ENCODE data around the gene DOCK6.
A peak's percentile ranks its signal among the peaks of the same experiment; 100 is the strongest.

Gene DOCK6

DNA sequence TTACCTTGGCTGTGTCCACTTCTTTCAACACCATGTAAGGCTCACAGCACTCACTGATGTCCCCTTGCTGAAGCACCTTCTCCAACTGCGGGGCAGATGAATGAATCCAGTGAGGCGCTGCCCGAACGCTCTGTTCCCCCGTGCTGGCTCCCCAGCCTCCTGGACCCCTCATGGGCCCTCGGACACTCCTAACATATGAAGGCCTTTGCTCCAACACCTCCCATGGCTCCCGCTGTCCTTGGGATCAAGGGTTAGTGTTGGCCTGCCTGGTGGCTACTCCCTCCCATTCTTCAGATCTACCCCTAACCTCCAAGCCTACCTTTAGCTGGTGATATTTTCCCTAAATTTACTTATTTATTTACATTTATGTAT, 18.5 kb downstream of the DOCK6 start:
- no peak for DNase-seq

DNA sequence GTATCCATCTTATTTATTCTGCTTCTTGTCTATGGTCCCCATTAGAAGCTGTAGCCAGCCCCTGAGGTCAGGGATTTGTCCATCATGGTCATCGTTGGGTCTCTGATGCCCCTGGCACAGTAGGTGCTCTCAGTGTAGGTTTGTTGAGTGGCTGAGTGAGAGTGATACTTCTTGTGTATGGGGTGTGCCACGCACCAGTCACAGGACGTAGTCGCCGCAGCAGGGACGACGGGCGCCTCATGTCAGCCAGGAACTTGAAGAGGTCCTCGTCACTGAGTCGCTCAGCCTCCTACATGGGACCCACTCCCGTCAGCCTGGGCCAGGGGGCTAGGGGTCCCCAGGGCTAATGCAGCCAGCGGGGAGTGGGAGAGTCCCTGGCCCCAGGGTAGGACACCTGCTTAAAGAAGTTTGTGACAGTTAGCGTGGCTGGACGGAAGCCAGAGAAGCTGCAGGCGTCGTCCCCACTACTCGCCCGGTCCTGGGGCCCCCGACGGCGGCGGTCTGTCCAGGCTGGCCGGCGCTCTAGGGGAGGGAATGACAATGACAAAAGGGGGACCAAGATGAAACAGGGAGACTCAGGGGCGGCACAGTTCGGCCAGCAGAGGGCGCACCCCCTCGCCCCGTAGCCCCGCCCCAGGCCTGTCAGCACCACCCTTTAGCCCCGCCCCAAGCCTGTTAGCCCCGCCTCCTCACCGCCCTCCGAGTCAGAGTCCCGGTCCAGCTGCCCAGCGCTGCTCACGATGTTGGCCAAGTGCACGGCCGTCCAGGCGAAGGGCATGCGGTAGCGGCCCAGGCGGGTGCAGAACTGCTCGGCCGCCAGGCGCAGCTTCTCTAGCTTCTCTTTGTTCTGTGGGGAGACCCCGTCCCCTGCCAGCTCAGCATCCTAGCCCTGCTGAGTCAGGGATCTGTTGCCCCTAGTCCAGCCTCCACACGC, 19.2 kb downstream of the DOCK6 start:
- peak; percentile 89 for DNase-seq

DNA sequence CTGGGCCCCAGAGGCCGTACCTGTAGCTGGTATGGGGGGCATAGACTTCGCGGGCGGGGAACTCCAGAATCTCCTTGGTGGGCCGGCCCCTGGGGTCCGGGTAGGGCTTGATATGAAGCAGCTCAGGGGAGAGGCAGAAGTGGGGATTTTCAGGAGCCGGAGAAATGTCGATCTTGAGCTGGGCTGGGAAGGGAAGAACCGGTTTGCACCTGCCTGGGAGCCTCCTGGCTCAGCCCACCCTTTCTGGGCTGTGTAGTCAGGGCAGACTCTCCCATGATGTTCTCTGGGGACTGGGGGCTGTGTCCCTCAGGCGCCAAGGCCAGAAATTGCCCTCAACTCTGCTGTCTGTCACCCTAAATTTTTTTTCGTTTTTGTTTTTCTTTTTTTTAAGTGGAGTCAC, 20.3 kb downstream of the DOCK6 start:
- no peak for DNase-seq

DNA sequence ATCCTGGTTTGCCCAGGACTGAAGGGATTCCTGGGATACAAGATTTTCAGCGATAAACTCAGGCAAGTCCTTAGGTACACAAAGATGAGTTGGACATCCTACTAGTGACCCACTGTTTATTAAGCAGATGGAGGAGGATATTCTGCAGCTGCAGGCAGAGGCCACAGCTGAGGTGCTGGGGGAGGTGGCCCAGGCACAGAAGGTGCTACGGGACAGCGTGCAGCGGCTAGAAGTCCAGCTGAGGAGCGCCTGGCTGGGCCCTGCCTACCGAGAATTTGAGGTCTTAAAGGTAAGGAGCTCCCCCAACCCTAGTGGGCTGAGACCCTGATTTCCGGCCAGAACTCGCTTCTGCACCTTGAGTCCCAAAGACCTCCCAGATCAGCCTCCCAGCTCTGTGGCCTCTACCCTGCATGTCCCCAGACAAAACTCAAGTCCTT, 22.3 kb downstream of the DOCK6 start:
- no peak for DNase-seq

DNA sequence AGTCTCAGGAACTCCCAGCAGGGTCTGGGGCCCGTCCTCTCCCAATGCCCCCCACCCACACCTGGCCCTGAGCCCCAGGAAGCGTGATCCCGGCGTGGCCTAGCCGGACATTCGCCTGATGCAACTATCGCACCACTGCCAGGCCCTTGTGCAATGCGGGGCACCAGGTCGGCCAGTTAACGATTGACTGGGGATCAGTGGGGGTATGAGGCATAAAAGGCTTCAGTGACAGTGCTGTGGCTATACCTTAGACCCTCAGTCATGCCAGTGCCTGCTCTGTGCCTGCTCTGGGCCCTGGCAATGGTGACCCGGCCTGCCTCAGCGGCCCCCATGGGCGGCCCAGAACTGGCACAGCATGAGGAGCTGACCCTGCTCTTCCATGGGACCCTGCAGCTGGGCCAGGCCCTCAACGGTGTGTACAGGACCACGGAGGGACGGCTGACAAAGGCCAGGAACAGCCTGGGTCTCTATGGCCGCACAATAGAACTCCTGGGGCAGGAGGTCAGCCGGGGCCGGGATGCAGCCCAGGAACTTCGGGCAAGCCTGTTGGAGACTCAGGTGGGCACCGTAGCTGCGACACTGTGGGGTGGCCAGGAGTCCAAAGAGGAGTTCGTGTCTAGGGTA, 22.8 kb downstream of the DOCK6 start, which contains the start of gene ANGPTL8:
Gene ANGPTL8 (plus strand): TSS at position 243 of the 624 bp plus-strand sequence. CDS start 19 bp downstream, at position 262.
- DNase-seq: no peak

DNA sequence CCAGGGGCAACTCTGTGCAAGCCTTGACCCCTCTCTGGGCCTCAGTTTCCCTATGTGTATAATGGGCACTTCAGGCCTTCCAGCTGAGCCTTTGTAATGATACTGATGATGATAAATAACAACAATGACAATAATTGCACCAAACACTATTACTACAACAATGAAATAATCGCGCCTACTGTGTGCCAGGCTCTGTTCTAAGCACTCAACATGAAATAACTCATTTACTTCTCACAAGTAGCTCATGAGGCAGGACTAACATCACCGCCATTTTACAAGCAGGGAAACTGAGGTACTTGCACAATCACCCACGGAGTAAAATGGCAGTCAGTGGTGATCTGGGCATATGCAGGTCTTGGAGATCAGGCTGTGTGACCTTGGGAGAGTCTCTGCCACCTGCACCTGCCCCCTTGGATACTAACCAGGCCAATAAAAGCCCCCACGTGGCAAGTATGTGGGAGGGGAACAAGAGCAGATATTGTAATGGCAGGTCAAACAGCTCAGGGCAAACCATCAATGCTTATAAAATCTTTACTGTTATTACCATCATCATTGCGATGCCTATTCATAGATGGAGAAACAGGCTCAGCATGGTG, 23.4 kb downstream of the DOCK6 start:
- no peak for DNase-seq

DNA sequence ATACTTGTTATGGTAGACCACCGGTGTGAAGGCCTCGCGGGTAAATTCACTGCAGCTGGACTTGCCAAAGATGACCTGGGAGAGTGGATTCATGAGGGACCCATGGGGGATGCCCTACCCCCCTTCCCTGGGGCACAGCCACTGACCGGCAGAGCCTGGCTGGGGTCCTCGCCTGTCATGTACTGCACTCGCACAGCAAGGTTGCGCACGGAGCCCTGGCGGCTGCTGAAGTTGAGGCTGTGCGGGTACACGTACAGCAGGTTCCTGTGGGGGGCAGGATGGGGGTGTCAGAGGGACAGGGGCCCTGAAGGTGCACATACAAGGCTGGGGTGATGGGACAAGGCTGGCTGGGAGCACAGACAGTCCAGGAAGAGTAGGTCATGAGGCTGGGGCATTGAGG, 24.3 kb downstream of the DOCK6 start:
- no peak for DNase-seq

DNA sequence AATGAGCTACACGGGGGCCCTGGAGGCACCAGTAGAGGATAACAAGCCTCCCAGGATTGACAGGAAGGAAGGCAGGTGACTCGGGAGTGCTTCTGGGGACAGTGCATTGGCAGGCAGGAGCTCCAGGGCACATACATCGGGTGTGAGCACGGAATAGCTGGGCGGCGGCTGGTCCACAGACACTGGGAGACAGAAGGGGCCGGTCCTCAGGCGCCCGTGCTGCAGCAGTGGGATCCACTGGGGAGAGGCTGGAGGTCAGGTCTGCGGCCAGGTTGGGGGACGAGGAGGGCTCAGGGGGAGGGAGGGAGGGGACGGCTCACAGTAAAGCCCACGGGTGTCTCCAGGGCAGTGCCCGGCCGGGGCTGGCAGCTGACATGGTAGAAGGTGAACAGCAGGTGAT, 25.0 kb downstream of the DOCK6 start:
- no peak for DNase-seq

DNA sequence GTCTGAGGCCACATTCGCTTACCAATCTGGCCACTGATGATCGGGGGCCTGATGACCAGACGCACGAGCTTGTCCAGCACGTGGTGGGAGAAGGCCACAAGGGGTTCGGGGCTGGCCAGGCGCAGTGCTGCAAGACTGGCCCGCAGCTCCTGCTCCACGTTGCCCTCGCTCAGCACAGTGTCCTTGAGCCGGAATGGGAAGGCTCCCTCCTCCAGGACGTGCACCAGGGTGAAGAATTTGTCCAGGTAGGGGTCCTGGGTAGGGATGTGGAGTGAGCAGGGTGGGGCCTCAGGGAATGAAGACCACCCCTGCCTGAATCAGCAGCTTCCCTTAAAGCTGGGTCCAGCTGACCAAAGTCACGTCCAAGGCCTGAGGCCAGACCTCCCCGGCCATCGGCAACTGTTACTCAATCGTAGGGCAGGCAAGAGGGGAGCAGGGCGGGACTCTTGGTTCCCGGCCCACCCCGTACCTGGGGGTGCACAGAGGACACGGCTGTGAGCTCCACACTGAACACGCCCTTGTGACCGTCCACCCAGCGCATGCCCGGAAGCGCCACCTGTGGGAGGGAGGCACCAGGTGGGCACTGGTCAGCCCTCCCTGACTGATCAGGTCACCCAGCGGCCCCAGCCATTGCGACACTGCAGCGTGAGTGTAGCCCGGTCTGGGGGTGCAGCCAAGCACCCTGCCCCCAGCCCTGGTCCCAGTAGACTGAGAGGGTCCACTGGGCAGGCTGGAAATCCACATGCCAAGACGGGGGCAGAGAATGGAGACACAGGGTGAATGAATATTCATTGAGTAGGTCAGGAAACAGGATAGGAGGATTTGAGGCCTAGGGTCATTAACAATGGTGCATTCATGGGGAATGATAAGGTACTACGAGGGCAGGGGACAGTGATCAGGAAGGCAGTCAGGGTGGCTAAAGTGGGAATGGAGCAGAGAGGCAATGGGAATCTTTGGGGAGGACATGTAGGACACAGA, 25.7 kb downstream of the DOCK6 start:
- DNase-seq: no peak

DNA sequence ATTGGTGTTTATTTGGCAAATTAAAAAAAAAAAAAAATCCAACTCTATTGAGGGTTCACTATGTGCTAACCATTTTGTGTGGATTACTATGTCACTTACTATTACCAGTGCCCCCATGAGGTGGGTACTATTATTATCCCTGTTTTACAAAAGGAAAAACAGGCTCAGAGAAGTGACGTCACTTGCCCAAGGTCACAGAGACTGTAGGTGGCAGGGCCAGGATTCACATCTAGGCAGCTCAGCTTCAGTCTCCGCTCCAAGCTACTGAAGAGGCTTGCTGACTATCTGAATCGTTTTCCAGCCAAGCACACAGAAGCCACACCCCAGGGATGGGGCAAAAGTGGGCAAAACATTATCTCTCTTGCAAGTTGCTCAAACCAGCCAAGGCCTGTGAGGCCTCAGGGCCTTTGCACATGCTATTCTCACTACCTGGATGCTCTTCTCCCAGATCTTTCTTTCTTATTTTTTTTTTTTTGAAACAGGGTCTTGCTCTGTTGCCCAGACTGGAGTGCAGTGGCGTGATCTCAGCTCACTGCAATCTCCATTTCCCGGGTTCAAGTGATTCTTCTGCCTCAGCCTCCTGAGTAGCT, 27.7 kb downstream of the DOCK6 start:
- DNase-seq: no peak

DNA sequence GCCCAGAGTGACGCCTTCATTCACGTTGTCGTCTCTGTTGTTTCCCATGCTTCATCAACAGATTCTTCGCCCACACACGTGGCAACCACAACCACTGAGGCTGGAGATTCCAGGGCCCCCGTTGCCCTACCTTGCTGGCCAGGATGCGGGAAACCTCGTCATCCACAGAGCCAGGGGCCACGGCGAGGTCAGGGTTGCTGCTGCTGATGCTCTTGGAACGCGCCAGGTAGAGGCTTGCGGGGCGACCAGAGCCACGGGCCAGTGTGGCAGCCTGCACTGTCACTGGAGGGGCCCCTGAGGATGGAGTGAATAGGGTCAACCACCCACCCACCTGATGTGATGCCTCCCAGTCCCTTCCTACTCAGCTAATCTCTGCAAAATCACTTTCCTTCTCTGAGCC, 29.3 kb downstream of the DOCK6 start:
- DNase-seq: no peak

DNA sequence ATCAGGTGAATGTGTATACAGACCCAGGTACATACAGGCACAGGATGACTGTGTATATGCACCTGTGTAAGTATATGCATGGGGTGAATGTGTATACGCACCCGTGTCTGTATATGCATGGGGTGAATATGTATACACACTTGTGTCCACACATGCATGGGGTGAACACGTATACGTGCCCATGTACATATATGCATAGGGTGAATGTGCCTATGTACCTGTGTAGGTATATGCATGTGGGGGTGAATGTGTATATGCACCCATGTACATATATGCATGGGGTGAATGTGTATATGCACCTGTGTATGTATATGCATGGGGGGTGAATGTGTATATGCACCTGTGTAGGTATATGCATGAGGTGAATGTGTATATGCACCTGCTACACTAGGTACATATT, 29.8 kb downstream of the DOCK6 start:
- no peak for DNase-seq

DNA sequence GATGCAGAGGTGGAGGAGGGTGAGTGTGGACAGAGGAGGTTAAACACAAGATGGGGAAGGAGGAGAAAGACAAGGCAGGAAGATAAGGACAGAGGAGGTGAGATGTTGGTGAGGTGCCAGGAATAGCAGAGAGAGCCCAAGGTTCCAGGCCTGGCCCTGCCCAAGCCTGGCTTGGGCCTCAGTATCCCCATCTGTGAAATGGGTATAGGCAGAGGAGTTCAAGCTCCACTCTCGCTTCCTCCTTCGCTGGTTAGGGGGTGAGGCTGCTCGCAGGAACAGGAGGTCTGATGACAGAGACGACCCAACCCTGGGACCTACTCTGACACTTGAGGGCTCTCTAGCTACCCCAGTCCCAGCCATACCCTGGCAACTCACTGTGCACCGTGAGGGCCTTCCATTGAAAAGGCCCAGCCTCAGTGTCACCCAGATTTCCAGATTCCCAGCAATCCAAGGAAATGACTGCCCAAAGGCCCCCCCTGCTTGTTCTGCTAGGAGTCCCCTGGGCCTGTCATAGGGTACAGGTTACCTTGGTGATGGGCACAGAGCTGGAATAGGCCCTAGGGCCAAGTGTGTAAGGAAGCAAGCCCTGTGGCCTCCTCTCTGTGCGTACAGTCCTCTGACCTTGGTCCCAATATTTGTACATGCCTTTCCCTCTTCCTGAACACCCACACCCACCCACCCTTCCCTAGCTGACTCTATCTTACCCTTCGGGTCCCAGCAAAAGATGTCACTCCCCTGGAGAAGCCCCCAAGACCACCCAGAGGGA, 31.5 kb downstream of the DOCK6 start:
- no peak for DNase-seq

DNA sequence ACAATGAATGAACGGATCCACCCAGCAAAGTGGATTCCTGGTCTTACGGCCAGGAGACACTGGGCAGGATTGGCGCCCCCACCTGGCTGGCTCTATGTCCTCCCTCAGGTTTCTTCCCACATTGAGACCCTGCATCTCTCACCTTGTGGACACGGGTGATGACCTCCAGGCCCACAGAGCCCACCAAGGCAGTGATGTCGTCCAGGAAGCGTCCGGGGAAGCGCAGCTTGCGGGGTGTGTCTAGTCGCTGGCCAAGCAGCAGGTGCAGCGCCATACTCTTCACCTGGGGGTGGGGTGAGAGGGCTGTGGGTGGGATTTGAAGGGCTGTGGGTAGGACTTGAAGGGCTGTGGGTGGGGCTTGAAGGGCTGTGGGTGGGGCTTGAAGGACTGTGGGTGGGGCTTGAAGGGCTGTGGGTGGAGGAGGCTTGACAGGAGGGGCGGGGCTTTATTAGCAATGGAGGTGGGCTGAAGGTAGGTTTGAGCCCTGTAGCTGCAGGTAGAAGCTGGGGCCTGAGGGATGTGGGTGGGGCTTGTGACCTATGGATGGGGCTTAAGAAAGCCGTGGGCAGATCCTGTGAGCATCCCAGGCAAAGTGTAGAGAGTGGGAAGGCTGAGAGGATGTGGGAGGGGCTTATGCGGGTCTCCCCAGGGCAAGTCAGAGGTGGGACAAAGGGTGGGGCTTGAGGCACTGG, 35.0 kb downstream of the DOCK6 start:
- peak; percentile 25 for DNase-seq

DNA sequence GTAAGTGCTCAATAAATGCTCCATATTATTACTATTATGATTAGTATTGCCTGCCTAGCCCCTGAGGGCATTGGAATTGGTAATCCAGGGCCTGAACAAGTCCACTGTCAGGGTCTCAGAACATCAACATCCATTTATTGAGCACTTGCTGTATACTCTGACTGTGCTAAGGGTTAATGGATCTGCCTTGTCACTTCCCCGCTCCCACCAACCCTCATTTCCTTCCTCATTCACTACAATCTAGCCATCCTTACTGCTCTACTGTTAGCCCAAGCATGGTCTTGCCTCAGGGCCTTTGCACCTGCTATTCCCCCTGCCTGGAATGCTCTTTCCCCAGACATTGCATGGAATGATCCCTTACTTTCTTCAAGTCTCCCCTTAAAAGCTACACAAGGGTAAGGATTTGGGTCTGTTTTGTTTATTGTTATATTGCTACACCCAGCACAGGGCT, 35.6 kb downstream of the DOCK6 start:
- no peak for DNase-seq

DNA sequence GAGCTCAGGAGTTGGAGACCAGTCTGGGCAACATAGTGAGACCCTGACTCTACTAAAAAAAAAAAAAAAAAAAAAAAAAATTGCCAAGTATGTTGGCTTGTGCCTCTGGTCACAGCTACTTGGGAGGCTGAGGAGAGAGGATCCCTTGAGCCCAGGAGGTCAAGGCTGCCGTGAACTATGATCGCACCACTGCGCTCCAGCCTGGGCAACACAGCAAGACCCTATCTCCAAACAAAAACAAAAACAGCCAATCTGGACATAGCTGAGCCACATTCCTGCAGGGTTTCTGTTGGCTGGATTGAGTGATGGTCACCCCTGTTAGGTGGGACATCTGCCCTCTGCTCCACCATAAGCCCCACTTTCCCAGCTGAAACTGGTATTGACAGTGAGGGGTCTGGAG, 36.5 kb downstream of the DOCK6 start:
- DNase-seq: no peak

DNA sequence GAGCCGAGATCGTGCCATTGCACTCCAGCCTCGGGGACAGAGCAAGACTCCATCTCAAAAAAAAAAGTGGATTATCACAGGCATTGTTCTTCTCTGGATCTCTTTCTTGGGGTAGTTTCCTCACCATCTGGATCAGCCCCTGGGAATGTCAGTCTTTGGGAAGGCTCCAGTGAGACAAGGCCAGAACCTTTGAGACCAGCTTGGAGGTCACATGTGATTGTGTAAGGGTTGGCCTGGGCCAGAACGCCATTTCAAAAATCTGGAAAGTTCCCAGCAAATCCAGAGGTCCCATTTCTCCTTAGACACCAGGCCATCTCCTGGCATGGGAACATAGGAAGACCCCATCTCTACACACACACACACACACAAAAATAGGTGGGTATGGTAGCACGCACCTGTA, 37.2 kb downstream of the DOCK6 start:
- DNase-seq: no peak

DNA sequence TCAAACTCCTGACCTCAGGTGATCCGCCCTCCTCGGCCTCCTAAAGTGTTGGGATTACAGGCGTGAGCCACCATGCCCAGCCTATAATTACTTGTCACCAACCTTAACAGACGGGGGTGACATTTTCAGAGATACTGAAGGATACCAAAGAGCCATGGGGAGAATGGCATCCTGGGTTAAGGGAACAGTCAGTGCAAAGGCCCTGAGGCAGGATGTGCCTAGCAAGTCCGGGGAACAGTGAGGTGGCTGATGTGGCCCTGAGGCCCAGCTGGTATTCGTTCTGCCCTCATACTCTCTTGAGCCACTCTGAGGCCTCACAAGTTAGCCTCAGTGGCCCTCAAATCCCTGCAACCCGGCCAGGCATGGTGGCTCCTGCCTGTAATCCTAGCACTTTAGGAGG, 37.9 kb downstream of the DOCK6 start:
- no peak for DNase-seq

DNA sequence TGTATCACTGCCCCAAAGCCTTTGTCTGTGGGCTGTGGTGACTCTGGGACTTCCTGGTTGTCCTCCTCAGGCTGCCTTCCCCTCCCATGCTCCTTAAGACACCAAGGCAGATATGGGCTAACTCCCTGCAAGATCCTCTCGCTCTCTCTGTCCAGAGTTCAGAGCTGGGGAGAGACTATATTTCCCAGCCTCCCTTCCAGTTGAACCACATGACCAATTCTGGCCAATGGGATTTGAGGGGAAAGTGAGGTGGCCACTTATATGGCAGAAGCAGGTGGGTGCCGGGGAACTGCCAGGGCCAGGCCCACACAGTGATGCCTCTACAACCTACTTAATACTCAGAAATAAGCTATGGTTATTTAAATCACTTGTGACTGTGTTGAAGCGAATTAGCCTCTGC, 39.1 kb downstream of the DOCK6 start:
- no peak for DNase-seq

DNA sequence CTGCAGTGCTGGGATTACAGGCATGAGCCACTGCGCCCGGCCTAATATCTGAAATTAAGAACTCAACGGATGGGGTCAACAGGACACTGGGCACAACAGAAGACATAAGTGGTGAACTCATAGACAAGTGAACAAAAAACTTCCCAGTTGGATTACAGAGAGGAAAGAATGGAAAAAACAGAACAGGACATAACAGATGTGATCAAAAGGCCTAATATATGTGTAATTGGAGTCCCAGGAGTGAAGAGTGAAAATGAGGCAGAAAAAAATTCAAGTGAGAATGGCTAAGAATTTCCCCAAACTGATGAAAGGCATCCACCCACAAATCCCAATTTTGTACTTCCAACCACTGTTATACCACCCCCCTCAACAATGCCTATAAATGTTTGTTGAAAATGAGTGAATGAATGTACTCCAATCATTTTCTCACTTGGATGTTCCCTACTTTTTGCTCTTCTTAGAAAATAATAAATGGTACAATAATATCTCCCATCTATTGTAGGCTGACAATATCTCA, 41.2 kb downstream of the DOCK6 start:
- DNase-seq: no peak

DNA sequence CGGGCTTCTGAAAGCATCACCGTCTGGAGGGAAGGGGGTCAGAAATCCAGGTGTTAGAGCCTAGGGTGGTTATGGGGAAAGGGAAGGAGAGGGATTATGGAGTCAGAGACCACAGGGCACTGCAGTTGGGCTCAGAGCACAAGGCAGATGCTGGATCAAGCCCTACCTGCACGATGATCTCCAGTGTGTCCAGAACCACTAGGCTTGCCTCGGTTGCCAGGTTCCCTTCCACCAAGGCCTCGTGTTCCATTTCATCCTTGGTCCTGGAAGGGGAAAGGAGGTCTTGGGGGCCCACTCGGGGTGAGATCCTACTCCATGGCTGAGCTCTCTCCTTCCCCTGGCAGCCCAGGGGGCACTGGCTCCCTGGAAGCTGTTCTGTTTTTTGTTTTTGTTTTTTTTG, 47.9 kb downstream of the DOCK6 start:
- no peak for DNase-seq
